Hematopoietic multipotent progenitor cell treated with erythropoietin and hydrocortisone succinate and interleukin-3 and kit ligand, for 4 days (in vitro differentiated cells): ENCODE results near the gene ARHGEF4.
"Not testable (repeated sequence)": the region's sequence is repeated elsewhere in the genome, so short reads cannot be mapped to it uniquely, and the experiment has no call there.

ENCODE experiments used
- DNase-seq: peaks from one replicate; pipeline ENCODE4 v3.0.0-alpha.2; 2015

Gene ARHGEF4

DNA sequence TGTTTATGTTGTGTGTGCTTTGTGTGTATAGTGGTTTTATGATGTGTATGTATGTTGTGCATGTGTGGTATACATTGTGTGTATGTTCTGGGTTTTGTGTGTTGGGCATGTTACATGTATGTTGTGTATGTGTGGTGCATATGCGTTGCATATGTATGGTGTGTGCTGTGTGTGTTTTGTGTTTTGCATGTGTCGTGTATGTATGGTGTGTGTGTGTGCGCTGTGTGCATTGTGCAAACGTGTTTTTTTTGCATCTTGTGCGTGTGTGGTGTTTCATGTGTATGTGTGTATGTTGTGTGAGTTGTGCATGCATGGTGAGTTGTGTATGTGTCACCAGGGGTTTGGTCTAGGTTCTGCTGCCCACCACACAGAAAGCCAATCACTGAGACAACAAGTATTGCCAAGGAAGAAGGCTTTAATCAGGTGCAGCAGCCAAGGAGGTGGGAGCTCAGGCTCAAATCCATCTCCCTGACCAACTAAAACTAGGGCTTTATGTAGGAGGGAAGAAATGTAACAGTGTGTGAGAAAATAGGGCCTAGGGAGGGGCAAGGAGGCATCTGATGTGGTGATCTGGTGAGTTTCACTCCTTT is 140.8 kb downstream of the ARHGEF4 start:
- DNase-seq: no peak

DNA sequence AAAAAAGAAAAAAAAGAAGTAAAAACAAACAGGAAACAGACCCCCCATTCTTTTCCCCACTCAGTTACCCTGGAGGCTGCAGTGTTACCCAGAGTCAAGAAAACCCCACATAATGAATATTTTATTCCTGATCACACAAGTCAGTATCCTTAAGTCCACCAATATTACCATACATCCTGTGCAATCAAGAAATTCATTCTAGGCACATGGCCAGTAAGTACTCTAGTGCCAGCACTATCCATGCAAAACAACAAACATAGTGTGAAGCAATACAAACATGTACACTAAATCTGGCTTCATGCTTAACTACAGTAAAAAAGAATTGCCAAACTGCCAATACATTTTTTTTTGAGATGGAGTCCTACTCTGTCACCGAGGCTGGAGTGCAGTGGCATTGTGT is 145.0 kb downstream of the ARHGEF4 start:
- DNase-seq: no peak

DNA sequence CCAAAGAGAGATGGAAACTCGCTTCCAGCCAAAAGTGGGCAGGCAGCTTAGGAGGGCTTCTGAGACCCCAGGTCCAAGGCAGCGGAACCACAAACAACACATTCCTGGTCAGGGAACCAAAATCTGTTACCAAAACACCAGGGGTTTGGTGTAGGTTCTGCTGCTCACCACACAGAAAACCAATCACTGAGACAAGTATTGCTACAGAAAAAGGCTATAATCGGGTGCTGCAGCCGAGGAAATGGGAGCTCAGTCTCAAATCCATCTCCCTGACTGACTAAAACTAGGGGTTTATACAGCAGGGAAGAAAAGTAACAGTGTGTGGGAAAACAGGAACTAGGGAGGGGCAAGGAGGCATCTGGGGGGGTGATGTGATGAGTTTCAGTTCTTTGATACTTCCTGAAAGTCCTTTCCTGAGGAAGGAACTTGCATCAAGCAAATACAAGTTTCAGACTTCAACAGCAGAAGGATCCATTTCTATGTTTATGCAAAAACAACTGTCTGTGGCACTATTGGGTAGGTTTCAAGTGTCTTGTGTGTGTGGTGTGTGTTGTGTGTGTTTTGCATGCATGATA is 148.6 kb downstream of the ARHGEF4 start:
- DNase-seq: no peak

DNA sequence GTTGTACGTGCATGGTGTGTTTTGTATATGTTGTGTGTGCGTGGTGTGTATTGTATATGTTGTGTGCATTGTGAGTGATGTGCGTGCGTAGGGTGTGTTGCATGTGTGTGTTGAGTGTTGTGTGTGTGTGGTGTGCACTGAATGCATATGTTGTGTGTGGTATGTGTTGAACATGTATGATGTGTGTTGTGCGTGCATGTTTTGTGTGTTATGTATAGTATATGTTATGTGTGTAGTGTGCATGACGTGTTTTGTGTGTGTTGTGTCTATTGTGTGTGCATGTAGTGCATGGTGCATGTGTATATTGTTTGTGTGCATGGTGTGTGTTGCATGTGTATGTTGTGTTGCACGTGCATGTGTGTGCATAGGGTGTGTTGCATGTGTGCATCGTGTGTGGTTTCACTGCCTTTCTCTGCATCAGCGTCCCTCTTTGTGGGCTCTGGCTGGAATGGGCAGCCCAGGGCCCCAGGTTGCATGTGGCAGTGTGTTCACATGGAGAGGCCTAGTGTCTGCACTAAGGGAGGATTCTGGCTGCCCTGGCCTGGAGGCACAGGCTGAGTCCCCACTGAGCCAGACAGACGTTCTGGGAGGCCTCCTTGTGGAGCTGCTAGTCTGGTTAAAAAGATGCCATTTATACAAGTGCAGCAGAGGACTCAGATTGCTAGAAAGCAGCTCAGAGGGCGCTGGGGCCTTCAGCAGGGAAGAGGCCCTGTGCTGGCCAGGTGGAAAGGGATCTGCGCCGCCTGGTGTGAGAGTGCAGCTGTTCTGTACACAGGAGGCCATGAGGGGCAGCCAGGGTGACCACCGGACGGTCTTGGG is 149.3 kb downstream of the ARHGEF4 start:
- DNase-seq: no peak

DNA sequence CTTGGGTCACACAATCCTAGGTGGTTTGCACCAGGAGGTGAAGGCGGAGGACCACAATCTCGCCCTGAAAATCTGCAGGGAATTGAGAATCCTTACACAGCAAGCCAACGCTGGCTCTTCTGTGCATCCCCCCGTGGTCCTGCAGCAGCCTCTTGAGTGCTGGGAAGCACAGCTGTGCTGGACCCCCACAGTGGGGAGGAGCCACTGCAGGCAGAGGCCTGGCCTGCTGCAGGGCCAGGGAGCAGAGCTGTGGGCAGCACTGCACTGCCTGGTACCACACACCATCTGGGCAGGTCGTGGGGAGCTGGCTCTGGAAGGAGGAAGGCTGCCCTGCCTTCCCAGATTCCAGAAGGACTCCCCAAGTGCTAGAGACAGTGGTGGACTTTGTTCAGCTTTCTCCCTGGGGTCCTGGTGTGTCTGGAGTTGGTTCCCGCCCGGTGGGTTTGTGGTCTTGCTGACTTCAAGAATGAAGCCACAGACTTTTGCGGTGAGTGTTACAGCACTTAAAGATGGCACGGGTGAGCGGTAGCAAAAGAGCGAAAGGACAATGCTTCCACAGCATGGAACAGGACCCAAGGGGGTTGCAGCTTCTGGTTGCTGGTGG is 150.3 kb downstream of the ARHGEF4 start:
- DNase-seq: no peak

DNA sequence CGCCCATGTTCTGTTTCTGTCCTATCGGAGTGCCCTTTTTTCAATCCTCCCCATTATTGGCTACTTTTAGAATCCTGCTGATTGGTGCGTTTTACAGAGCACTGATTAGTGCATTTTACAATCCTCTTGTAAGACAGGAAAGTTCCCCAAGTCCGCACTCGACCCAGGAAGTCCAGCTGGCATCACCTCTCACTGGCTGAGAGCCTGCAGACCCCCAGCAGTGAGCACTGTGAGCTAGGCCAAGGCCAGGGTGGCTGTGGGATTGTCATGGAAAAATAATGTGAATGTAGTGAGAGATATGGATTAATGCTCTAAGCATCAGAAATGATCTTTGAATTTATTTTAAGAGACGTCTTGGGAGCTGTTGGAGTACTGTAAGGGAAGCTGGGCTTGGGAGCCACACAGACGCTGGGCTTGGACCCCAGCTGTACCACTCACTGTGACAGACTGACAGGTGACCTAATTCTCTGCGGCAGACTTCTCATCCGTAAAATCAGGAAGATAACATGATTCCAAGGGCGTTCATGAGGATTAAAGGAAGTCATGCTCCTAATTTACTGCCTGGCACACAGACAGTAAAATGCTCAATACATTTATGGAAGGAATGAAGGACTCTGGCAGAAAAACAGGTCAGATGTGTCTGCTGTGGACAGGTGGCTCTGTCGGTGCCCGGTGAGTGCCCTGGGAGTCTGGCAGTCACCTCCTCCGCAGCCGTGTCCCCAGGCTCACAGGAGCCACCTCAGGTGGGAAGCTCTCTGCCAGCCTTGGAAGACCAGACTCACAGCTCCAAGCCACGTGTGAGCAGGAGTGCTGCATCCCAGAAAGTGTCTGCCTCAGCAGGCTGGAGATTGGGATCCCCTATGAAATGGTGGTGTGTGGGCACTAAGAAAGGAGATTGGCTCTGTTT is 151.1 kb downstream of the ARHGEF4 start:
- DNase-seq: no peak

DNA sequence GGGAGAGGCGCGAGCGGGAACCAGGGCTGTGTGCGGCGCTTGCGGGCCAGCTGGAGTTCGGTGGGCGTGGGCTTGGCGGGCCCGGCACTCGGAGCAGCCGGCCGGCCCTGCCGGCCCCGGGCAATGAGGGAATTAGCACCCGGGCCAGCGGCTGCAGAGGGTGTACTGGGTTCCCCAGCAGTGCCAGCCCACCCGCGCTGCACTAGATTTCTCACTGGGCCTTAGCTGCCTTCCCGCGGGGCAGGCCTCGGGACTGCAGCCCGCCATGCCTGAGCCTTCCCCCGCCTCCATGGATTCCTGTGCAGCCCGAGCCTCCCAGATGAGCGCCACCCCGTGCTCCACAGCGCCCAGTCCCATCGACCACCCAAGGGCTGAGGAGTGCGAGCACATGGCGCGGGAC is 154.7 kb downstream of the ARHGEF4 start:
- not testable (repeated sequence) for DNase-seq

DNA sequence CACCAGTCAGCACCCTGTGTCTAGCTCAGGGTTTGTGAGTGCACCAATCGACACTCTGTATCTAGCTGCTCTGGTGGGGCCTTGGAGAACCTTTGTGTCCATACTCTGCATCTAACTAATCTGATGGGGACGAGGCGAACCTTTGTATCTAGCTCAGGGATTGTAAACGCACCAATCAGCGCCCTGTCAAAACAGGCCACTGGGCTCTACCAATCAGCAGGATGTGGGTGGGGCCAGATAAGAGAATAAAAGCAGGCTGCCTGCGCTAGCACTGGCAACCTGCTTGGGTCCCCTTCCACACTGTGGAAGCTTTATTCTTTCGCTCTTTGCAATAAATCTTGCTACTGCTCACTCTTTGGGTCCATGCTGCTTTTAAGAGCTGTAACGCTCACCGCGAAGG is 155.3 kb downstream of the ARHGEF4 start:
- not testable (repeated sequence) for DNase-seq

DNA sequence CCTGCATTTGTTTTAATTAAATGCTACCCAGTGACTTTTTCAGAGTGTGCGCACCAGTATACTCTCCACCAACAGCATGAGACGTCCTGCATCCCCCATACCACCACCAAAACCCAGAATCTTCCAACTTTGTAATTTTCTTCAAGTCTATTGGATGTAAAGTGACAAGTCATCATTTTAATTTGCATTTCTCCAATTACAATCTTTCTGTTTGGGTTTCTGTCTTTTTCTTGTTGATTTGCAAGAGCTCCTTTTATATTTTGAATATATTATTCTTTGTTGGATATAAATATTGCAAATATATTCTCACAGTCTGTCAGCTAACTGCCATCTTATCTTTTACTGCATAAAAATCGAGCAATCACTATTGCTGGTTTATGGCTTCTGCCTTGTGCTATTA is 160.0 kb downstream of the ARHGEF4 start:
- no peak for DNase-seq

DNA sequence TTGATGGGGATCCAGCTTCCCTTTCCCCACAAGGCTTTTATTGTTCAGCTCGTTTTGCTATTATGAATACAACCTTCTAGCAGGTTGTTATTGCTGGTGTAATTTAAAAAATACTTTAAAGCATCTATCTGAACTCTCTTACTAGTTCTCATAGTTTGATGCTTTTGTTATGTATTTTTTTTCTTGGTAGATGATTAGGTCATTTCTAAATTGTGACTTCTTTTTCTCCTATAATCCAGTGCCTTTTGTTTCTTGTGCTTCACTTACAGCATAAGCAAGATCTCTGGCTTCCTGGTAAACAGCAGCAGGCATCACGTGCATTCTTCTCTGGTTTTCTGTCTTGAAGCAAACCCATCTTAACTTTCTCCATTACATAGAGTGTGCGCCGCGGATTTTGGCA is 160.5 kb downstream of the ARHGEF4 start:
- DNase-seq: no peak

DNA sequence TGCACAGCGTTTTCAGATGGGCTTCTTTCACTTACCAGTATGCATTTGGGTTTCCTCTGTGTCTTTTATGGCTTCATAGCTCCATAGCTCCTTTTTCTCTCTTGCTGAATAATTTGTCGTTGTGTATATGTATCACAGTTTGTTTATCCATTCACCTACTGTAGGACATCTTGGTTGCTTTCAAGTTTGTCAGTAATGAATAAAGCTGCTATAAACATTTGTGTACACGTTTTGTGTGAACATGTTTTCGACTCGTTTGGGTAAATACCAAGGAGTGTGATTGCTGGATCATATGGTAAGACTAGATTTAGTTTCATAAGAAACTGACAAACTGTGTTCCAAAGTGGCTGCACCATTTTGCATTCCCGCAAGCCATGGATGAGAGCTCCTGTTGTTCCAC is 161.8 kb downstream of the ARHGEF4 start:
- DNase-seq: no peak

DNA sequence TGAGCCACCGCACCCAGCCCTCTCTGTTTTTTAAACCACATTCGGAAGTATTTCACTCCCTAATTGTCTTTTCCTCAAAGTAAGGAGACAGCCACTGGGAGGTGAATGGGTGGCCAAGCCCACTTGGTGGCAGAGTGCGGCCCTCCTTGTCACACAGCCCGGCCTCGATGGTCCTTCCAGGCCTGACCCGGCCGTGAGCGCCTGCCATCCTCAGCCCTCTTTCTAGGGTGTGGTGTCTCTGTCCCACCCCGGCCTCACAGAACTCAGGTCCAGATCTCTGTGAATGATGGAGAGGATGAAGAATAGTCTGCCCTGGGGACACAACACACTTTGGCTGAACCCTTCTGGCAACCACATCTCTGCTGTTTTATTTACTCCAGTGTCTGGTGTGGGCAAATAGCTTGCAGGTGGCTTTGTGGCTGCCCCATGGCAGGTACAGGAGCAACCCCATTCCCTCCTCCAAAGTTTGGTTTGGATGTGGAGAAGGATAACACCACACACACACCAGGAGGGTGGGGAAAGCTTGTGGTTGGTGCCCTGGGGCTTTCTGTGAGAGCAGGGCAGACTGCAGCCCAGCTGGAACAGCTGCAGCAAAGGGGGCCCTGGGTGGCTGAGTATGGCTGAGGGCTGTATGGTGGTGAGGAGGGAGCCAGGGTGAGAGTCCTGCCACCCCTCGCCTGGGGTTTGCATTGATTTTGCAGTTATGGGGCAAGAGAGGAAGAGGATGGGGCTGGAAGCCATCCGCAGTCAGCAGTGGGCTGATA is 167.9 kb downstream of the ARHGEF4 start:
- DNase-seq: no peak

DNA sequence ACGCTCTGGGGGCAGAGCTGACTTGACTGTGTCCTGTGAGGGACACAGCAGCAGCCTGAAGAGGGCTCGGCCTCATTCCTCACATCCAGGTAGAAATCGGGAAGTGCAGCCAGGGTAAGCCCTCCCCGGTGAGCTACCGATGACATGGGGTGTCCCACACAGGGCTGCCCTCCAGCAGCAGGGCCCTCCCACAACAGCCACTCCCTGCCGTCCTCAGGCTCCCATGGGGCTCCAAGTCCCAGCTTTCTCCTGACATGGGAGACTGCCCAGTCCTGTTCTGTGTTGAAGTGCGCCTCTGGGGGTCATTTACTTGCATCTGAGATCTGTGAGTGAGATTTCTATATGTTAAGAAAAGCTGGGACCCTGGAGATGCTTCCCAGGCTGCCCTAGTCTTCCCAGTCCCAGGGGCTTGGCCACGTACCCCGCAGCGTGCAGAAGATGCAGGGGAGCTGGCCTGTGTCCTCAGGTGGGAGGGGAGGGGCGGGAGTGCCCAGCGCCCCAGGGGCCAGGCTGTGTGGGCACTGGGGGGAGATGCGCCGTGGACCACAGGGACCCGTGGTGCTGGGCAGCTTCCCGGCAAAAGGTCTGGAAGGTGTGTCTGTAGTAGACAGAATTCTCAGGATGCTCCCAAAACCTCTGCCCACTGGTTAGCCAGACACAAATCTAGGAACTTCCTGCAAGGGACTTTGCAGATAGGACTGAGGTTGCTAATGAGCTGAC is 168.7 kb downstream of the ARHGEF4 start:
- DNase-seq: no peak

DNA sequence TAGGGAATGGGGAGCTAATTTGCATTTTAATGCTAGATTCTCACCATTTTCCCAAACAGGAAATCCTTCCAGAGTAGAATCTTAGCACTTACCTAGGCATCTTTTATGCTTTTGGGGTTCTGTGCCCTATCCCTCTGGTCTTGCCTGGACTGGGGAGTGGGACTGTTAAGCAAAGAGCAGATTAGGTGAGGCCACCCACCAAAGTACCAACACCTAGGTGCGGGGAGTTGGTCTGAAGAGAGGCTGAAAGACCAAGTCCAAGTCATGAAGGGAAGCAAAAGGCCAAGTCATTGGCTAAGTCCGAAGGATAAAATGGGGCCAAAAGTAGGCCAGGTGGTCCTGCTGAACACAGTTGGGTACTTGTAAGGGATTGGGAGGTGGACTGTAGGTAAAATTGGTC is 169.8 kb downstream of the ARHGEF4 start:
- DNase-seq: no peak

DNA sequence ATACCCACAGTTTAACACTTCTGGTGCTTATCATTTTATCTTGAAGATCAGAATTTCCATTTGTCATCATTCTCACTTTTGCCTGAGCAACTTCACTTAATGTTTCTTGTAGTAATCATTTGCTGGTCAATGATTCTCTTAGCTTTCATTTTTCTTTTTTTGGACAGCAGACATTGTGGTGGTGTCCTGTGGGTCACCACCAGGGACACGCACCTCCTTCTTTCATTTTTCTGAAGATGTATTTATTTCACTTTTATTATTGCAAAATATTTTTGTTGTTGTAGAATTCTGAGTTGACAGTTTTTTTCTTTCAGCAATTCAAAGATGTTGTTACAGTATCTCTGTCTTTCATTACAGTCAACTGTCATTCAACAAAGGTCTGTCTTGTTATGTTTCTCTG is 172.3 kb downstream of the ARHGEF4 start:
- DNase-seq: no peak

DNA sequence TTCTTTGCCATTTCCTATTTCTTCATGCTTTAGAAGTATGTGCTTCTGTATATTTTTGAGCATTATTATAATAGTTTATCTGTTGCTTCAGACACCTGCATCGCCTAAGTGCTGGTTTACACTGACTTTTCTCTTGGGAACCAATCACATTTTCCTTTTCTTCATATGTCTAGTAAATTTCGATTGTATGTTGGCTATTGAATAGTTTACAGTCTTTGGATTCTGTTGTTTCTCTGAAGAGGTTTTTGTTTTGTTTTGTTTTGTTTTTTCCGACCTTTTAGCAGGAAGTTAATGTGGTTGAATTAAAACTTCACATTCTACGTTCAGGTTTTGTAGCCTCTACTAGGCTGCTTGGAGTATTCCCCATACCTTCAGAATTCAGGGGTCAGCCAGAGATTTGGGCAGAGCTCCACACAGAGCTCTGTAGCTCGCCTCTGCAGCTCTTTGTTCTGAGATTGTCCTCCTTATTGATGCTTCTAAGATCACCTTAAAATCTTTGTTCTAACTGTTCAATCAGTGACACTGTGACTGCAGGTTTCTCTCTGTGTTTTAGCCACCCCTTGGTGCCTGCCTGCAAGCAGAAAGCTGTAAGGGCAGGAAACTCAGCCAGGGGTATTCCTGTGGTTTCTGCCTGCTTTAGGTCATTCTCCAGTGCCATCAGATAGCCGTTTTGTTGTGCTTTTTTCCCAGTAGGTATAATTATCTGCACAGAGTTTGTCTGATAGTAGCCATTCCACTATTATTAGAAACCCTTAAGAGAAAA is 173.2 kb downstream of the ARHGEF4 start:
- DNase-seq: no peak

DNA sequence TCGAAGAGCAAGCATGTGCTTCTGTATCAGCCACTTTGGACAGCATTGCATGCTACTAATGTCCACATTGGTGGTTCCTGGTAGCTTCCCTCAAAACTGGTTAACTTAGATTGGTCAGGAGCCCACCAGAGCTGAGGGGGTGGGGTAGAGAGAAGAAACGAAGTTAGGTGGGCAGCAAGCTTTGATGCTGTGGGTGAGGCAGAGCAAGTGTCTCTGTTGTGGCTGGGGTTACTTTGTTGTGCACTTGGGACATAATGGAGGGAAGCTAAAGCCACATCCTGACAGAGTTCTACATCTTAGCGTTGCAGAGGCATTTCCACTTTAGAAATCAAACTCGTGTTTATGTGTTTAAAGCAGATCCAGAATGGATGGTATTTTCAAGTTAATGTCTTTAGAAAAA is 173.9 kb downstream of the ARHGEF4 start:
- DNase-seq: no peak

DNA sequence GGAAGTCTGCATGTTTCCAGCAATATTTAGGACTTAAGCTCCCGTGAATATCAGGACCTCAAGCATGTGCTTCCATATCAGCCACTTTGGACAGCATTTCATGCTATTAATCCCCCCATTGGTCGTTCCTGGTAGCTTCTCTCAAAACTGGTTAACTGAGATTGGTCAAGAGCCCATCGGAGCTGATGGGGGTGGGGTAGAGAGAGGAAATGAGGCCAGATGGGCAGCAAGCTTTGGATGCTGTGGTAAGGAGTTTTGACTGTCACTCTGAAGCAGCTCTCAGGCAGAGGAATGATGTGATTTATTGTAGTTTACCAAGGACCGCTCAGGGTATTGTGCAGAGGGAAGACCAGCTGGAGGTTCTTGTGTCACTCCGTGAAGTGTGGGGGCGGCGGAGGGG is 174.8 kb downstream of the ARHGEF4 start:
- no peak for DNase-seq

DNA sequence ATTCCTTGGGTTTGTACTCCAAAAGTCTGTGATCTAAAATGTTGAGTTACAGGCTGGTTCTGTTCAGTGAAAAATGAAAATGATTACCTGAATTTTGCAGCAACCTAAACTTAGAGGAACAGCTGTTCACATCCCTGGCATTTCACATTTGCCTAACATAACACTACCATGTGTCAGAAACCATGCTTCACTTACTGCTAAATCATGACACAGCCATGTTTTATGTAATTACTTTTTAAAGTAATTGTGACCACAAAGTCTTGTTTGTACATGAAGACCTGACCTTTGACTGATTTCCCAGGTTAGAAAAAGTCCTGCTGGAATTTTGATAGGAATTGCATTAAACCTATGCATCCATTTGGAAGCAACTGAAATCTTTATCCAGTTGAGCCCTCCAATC is 177.4 kb downstream of the ARHGEF4 start:
- no peak for DNase-seq

DNA sequence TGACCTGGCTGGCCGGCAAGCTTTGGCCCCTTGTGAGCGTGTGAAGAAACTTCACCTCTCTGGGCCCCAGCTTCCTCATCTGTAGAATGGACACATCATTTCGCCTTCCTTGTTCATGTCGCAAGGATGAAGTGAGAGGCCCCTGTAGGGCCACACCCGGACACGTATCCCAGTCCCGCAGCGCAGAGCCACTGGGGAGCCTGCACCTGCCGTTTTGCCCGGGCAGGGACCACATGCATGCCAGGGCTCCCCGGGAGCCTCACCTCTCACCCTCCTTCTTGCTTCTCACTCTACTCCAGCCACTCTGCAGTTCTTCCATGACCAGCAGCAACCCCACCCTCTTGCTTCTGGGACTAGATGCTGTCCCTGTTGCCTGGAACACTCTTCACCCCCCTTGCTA is 179.1 kb downstream of the ARHGEF4 start:
- no peak for DNase-seq
